ENCODE data around the gene PTPN20.

- TF ChIP-seq CTCF (IDR thresholded peaks at IDR 0.05) (no peak), POLR2A (IDR thresholded peaks at IDR 0.05) (no peak)
These were observed 98.8 kb downstream of the PTPN20 start for GRCh38 chr10:47010036-47010435.

Measured in tibial nerve (tissue), 3 donors.